GM19397 (cell line): Measurements from ENCODE around the gene TRPC4AP.
"Not testable (repeated sequence)": the region's sequence is repeated elsewhere in the genome, so short reads cannot be mapped to it uniquely, and the experiment has no call there.

Experiments used
- ATAC-seq: cut with Tn5 transposase; IDR thresholded peaks from one replicate; pipeline ENCODE4 v1.9.1; 2021; ENCODE audit warnings: mild to moderate bottlenecking, moderate library complexity; ENCODE audit not compliant: unreplicated experiment

TRPC4AP gene

DNA sequence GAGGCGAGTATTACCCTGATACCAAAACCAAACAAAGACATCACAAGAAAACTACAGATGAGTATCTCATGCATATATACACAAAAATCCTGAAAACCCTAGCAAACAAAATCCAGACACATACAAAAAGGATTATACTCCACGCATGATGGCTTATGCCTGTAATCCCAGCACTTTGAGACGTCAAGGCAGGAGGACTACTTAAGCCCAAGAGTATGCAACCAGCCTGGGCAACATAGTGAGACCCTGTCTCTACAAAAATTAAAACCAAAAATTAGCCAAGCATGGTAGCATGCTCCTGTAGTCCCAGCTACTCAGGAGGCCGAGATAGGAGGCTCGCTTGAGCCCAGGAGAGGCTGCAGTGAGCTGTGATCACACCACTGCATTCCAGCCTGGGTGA lies 32.4 kb downstream of the TRPC4AP start:
- no peak for ATAC-seq

DNA sequence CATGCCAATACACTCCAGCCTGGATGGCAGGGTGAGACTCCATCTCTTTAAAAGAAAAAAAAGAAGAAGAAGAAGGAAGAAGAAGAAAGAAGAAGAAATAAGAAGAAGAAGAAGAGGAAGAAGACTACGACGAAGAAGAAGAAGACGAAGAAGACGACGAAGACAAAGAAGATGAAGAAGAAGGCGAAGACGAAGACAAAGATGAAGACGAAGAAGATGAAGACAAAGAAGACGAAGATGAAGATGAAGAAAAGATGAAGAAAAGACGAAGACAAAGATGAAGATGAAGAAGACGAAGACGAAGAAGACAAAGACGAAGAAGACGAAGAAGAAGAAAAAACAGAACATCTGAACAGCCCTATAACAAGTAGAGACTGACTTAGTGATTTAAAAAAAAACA lies 33.0 kb downstream of the TRPC4AP start:
- ATAC-seq: no peak

DNA sequence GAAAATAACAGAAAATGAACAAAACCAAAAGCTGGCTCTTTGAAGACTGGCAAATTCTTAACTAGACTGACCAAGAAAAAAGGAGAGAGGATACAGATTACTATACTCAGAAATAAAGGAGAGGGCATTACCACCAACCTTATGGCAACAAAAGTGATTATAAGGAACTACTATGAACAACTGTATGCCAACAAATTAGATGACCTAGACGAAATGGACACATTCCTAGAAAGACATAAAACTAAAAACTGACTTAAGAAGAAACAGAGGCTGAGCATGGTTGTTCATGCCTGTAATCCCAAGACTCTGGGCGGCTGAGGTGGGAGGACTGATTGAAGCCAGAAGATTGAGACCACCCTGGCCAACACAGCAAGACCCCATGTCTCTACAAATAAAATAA lies 33.5 kb downstream of the TRPC4AP start:
- ATAC-seq: no peak

DNA sequence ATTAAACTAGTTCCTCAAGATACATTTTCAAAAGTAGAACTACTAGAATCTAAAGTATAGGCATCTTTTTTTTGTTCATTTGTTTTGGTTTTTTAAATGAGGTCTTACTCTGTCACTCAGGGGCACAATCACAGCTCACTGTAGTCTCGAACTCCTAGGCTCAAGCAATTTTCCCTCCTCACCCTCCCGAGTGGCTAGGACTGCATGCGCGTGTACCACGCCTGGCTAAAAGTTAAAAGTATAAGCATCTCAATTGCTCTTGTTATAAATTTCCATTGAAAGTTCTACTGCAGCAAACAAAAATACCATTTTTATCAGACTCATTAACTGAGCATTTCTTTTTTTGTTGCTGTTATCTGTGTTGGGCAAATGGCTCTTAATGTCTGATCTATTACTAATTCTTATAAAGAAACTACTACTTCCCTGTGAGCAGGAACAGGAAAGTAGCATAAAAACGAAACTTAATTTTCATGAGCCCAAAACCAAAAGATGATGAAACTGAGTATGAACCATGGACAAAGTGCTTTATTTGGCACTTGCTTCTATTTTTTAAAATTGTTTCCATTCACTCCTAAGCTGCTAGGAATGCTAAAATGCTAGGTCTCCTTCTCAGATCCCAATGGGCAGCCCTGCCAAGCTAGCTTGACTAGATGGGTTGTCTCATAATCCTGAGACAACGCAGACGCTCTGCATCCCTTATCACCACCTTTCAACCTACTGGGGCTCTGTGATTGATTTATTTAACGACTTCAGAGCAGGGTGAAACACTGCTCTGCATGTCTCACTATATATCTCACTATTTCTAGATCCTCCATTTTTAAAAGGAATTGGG lies 36.9 kb downstream of the TRPC4AP start:
- ATAC-seq: no peak

DNA sequence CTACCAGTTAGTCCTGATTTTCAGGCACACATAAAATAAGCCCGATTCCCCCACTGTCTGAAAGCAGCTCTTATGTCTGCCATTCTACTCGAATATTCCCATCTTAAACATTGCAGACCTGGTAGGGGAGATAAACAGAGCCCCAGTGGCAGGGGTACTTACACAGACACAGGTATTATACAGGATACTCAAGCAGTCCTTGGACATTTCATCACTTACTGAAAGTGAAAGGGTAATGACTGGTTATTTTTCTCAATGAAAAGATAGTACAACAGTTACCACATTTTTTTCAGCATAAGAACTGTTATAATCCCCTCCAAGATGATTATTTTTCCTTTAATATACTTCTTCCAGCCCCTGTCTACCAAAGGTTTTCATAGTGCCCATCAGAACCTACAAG lies 37.8 kb downstream of the TRPC4AP start:
- ATAC-seq: no peak

DNA sequence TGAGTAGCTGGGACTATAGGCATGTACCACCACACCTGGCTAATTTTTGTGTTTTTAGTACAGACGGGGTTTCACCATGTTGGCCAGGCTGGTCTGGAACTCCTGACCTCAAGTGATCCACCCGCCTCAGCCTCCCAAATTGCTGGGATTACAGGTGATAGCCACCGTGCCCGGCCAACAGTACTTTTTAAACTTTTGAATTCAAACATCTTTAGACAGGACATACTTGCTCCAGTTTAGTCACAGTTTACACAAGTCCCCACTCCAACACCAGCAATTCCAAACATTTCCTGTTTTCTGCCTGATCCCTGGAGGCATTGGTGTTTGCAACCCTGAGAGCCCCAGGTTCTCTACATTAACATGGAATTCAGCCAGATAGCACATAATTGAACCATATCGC lies 40.0 kb downstream of the TRPC4AP start:
- not testable (repeated sequence) for ATAC-seq

DNA sequence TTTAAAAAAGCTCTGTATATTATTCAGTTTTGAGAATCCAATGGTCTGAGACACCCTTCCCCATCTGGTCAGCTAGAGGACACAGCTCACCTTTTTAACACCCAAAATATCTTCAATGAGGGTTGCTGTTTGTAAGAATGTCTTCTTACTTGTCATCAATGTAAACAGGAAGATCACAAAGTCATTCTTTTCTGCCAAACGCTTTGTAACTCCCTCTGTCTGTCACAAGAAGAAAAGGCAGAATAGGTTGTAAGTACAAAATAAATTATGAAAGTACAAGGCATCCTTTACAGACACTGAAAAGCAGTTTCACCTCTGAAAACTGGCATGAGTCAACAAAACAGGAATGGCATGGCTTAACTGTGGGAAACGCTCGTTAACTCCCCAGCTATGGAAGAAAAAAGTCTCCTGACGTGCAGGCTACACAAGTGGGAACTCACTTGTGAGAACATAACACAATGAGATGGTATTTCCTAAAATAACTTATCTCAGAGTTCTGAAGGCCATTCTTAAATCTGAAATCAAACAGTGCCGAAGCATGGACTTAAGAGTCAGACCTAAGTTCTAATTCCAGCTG lies 42.7 kb downstream of the TRPC4AP start:
- no peak for ATAC-seq

DNA sequence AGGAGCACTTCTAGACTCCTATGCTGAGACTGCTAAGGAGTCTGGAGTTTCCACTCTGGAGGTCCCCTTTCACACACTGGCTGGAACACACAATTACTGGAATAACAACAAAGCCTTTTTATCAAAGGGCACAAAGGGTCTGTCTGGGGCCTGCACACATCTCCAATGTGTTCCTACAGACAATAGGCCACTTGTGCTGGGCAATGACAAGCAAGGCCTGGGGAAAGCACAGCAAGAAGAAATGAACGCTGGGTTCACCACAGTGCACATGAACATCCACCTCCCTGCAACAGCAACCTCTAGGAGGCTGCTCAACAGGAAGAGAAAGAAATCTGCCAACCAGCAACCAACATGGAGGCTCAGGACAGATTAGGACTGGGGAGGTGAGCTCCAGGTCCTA lies 43.9 kb downstream of the TRPC4AP start:
- no peak for ATAC-seq

DNA sequence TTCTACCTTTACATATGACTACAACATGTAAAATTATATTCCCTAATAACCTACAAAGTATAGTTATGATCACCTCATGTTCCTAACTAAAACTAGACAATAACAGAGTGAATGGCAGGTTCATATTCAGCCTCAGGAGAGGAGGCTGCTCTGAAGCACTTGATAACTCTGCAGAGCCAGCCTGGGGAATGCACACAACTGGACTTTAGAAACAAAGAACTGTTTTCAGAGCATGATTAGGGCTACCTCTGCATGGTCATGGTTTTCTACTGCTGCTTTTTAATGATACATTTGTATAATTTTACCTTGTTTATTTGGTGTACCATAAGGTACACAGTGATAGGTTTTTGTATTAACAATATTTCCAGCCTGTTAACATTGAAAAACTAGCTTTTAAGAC lies 50.3 kb downstream of the TRPC4AP start:
- no peak for ATAC-seq

DNA sequence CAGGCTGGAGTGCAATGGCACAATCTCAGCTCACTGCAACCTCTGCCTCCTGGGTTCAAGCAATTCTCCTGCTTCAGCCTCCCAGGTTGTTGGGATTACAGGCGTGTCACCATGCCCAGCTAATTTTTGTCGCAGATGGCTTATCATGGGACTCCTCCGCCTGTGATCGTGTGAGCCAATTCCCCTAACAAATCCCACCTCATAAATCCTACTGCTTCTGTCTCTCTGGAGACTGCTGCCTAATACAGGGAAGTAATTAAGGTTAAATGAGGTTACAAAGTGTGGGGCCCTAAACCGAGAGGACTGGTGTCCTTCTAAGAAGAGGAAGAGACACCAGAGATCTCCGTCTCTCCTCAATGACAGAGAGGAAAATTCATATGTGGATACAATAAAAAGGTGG lies 52.0 kb downstream of the TRPC4AP start:
- no peak for ATAC-seq

DNA sequence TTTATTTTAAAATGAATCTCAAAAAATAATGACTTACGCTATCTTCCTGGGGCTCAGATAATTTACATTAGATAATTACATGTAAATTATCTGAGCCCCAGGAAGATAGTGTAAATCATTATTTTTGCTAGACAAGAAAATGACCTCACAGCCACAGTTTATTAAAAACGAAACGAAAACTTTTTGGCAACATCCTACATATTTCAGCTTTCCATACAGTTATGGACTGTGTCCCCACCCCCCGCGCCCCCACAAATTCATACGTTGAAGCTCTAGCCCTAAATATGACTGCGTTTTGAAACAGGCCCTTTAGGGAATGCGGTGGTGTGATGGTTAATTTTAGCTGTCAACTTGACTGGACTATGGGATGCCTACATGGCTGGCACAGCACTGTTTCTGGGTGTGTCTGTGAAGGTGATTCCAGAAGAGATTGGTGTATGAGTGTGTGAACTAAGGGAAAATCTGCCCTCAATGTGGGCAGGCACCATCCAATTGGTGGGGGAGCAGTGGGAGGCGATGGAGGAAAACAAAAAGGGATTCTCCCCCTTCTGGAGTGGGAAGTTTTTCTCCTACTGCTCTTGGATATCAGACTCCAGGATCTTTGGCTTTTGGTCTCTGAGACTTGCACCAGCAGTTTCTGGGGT lies 52.6 kb downstream of the TRPC4AP start:
- no peak for ATAC-seq

DNA sequence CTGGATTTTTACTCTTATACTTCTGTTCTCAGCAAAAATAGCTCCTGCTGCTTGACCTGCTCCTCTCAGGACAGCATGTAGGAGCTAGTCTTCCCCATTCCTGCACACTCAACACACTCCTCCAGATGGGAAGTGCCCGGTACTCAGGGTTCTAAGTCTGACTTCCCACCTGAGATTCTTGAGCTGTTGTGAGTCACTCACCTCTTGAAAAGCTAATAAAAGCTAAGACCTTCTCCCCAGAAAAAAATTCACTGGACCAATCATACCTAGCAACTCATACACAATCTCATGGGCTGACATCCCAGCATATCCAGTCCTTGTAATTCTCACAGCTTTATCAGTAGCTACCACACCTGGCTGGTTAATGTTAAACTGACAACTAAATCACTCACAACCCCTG lies 53.5 kb downstream of the TRPC4AP start:
- ATAC-seq: no peak

DNA sequence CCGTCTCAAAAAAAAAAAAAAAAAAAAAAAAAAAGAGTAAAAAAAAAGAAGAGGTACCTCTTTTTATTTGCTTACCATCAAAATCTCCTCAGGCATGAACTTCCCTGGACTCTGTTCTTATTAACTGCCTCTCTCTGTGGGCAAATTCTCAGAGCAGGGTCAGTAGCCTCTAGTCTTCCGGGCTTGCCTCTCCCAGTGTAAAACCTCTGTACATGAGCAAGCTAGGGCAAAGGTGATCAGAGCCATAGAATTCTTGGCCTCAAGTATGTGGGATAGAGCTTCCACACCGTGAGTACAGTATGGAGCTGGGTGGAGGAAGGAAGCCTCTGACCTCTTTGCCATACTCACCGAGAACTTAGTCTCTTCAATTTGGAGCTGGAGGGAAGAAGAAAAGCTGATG lies 58.5 kb downstream of the TRPC4AP start:
- ATAC-seq: no peak

DNA sequence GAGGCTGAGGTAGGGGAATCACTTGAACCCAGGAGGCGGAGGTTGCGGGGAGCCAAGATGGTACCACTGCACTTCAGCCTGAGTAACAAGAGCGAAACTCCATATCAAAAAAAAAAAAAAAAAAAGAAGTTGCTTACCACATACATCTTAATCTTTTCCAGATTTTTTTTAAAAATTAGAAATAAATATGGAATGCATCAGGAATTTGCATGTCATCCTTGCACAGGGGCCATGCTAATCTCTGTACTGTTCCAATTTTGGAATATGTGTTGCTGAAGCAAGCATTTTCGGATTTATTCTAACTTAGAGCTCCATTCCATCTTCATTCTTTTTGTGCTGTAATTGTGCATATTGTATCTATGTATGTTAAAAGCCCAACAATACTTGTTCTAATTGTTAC lies 62.5 kb downstream of the TRPC4AP start:
- no peak for ATAC-seq

DNA sequence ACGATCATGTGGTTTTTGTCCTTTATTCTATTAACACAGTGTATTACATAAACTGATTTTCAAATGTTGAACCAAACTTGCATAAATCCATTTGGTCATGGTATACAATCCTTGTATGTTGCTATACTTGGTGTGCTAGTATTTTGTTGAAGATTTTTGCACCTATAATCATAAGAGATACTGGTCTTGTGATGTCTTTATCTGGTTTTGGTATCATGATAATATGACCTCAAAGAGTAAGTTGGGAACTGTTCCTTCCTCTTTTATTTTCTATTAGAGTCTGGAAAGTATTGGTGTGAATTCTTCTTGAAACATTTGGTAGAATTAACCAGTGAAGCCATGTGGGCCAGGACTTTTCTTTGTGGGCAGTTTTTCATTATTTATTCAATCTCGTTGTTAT lies 65.3 kb downstream of the TRPC4AP start:
- ATAC-seq: no peak

DNA sequence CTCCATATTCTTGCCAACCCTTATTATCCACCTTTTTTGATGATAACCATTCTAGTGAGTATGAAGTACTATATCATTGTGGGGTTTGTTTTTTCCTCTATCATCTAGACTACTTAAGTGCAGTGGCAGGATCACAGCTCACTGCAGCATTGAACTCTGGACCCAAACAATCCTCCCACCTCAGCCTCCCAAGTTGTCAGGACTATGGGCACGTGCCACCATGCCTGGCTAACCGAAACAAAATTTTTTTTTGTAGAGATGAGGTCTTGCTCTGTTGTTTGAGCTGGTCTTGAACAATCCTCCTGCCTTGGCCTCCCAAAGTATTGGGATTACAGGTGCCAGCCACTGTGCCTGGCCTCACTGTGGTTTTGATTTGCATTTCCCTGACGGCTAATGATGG lies 67.5 kb downstream of the TRPC4AP start:
- ATAC-seq: no peak

DNA sequence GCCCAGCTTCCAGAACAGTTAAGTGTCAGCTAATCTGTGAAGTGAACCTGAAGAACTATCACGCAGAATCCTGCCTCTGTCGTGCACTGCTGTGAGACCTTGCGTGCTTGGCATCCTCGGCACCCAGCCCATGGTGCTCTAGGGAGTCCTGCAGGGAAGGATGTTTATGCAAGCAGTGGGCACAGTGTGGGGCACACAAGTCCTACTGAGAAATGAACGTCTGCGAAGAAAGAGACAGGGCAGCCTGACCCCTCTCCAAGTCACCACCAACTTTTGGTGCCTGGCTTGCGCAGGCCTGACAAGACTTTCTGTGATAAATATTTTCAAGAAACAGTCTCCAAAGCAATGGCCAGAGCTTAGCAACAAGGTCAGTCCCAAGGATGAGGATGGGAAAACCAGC lies 69.0 kb downstream of the TRPC4AP start:
- ATAC-seq: no peak

DNA sequence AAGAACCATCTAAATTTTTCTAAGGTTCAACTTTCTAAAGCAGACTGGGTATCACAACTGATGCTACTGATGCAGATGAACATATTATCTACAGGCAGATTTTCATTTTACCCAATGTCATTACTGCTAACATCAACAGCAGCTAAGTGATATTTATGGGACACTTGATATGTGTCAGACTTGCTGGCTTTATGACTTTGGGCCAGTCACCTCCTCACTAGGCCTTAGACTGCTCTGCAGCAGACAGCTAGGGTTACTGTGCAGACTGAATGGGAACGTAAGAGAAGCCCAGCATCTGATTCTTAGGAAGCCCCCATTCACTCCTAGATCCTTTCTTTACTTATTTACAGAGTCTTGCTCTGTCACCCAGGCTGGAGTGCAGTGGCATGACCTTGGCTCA lies 70.8 kb downstream of the TRPC4AP start:
- ATAC-seq: no peak

DNA sequence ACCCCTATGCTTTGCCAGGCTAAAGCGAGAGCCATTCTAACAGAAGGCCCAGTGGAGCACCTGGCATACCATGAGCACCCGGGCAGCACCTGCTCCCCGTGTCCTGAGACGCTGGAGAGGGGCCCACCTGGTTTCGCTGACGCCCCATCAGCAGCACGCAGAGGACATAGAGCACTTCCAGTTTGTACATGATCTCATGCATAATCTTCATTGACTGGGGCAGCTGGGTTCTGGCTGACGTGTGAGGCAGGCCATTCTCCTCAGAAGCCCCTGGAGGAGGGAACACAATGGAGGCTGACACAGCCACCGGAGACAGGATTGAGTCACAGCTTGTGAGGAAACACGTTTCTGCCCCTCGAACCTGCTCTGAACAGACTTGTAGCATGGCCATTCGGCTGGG lies 71.5 kb downstream of the TRPC4AP start:
- ATAC-seq: no peak

DNA sequence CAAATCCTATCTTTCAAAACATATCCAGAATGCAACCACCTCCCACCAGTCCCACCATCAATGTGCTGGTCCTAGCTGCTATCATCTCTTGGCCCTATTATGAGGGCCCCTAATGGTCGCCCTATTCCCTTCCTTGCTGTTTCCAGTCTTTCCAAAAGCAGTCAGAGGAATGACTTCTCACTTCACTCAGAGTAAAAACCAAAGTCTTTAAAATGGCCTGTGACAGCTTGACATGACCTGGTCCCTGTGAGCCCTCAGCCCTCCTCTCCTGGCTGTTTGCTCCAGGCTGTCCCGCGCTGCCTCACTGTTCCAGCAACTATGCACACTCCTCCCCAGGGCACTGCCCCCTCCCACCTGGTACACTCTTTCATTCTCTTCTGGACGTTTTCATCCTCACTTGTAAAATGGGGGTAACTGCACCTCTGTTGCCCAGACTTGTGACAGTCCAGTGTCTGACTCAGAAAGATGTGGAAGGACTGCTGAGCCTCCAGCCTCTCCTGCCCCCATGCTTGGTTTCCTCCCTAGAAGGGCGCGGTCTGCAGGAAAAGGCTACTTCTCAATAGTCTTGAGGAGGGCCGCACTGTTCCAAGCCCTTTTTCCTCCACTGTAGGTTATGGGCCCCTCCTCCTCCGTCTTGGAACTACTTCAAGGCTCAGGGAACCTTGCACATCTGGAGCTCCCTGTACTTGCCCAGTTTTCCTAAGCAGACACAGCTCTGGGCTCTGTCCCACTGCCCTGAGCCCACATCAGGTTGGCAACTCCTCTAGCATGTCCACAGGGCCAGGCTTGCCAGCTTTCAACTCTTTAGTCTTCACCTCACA lies 72.3 kb downstream of the TRPC4AP start:
- no peak for ATAC-seq

DNA sequence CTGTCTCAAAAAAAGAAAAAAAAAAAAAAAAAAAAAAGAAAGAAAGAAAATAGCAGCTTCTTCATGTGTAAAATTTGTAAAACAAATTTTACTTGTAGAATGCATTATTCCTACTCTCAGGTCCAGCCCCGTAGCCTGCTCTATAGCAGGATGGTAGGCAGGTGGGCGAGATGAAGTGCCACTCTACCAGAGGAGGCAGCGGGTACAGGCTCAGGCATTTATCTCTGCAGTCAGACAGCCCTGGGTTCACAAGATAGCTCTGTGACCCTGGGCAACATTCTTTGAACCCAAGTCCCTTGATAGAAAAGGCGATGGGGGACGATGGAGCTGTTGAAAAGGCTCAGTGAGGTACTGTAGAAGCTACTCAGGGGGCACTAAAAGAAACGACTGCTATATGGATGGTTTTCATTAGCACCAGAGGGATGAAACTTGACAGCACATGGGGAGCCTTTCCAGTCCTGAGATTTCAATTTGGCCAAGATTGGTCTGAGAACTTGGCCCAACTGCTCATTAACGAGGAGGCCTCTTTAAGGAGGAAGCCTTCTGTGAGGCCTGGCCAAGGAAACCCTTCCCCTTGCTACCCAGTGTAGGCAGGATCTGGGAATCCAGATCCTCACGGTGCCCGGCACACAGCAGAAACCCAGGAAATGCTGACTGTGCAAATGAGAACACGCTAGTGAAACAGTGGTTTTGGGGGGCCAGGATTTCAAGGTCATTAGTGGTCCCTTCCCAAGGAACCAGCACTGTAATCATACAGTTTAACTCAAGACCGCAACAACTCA lies 73.8 kb downstream of the TRPC4AP start:
- ATAC-seq: no peak
